HG03060 (cell line): Measurements from ENCODE around the gene MAPKAPK3.
A peak's percentile ranks its signal among the peaks of the same experiment; 100 is the strongest.

Experiments used
- ATAC-seq: cut with Tn5 transposase; IDR thresholded peaks from one replicate; pipeline ENCODE4 v1.9.1; 2021; ENCODE audit warnings: low read depth, moderate number of reproducible peaks; ENCODE audit not compliant: unreplicated experiment

Gene MAPKAPK3

DNA sequence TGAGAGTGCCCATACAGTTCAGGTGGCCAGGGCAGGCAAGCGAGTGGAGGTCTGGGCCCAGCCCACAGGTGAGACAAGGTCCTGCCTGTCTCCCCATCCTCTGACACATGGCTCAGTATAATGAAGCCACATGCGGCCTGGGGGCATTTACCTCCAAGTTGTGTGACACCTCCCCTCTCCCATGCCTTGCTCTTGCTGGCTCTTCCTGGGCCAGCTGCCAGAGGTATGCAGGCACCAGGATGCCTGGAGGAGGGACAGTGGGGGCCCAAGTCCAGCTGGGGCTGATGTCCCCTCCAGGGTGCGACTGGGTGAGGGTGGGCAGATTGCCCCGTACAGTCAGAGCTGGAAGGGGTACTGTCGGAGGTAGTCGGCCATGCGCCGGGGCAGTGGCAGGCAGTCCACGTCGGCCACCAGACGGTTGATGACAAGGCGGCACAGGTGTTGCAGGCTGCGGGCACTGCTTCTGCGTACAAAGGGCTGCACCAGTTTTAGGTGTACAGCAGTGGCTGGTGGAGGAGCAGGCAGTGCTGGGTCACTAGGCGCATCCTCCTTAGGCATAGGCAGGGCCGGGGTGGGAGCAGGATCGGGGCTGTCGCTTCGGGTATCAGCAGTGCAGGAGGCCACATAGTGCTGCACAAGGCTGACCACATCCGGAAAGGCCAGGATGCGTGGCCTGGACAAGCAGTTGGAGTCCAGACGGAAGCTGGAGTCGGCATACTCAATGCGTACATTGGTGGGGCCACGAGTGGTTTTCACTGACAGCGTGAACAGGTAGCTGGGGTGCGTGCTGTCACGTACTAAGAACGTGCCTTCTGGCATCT lies 9.5 kb upstream of the MAPKAPK3 start:
- ATAC-seq, result no peak

DNA sequence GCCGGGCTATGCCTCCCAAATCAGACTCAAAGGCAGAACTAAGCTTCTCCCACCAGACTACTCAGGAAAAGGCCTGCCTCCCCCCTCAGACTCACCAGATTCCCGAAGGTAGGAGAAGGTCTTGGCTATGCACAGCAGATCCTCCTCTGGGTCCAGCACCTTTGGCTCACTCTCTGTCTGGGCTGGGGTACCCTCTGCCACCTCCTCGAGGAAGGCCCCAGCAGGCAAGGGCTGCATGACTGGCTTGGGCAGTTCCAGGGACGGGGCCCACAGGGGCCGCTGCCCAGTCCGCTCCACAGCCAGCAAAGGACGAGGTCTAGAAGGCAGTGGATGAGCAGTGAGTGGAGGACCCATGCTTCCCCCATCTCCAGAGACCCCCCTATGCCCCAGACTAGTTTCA lies 8.7 kb upstream of the MAPKAPK3 start:
- ATAC-seq, result no peak

DNA sequence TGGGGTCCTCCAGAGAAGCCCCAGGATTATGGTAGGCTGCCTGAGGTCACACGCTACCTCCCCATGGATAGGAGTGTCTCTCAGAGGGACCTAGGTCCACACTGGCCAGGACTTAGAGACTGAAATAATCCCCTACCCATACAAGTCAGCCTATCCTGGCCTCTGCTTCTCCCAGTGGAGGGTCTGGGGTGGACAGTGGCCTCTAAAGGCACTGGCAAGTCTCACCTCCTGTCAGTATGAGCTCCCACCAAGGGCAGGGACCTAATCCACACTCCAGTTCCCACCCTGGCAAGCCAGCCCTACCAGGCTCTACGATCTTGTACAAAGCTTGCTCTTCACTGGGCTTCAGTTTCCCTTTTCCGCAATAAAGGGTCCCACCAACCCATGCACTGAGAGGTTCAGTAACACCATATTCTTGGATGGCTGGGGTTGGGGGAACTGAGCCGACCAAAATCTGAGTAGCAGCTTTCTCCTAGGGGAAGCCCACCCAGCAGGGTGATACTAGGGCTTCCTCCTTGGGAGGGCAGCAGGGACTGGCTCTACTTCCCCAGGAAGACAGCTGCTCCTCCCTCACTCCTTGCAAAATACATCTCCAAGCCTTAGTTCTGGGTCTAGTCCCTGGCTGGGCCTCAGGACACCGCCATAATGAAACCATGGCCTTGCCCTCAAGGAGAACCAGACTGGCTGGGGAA lies 7.7 kb upstream of the MAPKAPK3 start:
- no peak for ATAC-seq

DNA sequence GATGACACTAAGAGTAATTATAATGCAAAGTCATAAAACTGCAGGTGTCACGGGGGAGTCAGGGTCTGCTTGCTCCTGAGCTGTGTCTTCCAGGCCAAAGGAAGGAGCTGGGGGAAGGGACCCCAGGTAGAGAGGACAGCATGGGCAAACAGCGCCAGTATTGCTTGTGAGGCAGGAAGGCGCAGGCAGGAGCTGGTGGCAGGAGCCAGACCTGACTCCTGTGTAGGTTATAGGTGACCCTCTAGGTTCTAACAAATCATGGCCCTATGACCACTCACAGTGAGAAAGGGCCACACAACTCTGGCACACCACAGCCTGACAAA lies 7.2 kb upstream of the MAPKAPK3 start:
- no peak for ATAC-seq

DNA sequence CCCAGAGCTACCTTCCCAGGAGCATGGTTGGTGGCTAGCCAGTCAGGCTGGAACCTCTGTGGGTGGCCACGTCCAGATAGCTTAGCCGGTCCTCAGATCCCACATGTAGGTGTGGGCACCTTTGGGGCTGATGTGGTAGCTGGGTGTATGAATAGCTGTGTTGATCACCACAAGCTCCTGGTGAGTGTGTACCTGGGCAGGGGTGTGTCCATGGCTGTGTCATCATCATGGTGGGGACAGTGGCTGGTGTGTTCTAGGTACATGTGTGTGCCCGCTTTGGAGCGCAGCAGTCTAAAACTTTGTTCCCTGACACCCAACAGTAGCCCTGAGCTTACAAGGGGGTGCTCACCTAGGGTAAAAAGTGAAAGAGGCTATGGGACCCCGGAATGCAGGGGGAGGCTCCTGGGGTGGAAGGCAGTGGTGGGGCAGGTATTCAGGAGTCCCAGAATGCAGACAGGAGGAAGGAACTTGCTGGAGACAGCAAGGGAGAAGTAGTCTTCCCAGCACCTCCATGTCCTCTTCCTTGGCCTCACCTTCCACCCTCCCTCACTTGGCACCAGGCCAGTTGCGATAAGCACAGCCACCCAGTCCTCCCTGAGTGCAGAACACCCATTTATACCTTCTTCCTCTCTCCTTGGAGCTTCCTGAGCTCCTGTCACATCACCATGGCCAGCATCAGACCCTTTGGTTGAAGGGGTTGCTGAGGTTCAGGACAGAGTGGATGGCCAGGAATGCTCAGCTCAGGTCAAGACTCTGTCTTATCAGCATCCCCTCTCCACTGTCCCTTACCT lies 6.6 kb upstream of the MAPKAPK3 start:
- no peak for ATAC-seq

DNA sequence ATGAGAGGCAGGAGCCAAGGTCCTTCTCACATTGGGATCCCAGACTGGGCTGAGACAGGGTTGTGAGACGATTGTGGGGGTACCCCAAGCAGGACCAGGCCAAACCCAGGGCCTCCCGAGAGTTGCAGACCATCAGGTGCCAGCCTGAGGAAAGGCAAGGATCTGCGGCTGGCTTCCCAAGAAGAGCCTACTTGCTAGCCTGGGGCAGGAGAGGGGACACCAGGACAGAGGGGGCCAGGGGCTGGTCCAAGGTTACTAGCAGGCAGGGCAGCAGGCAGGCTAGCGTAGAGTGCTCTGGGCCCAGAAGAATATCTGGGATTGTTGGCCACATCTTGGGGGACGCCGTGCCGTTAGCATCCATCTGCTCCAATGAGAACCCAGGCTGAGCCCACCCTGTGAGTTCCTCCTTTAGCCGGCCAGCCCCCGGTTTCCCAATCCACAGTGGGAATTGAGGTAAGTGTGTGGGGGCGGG lies 5.9 kb upstream of the MAPKAPK3 start:
- ATAC-seq, result no peak

DNA sequence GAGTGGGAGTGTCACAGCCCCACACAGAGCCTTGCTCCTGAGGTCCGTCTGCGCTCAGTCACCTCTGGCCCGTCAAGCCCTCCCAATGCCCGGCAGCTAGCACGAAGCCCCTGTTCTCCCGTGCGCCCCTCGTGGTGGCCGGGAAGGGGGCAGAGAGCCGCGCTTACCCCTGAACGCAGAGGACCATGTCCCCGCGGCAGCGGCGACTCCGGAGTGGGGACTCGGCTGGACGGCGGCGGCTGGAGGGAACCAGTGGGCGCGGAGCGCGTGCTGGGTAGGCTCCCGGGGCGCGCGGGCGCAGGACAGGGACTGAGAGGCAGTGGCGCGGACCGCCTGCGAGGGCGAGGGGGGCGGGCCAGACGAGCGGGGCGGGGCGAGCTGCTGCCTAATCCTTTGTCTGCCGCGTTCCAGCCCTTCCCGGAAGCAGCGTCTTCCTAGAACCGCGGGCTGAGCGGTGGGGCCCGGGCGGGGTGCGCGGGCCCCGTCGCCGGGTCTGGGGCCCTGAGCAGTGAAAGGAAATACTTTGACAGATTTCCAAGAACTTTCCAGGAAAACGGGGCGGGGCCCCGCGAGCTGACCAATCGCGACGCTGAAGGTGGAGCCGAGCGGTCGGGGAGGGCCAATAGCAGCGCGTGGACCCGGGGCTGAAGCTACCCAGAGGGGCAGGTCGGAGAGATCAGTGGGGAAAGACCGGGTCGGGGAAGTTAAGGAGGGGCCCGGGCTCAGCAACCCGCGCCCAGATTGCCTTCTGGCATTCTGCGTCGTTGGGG lies 5.3 kb upstream of the MAPKAPK3 start, which contains the start of gene CISH:
CISH (minus strand) TSS at position 311 of the 770 bp plus-strand sequence; CDS start at position 187, 124 bp downstream.
- peak; percentile 45 for ATAC-seq

DNA sequence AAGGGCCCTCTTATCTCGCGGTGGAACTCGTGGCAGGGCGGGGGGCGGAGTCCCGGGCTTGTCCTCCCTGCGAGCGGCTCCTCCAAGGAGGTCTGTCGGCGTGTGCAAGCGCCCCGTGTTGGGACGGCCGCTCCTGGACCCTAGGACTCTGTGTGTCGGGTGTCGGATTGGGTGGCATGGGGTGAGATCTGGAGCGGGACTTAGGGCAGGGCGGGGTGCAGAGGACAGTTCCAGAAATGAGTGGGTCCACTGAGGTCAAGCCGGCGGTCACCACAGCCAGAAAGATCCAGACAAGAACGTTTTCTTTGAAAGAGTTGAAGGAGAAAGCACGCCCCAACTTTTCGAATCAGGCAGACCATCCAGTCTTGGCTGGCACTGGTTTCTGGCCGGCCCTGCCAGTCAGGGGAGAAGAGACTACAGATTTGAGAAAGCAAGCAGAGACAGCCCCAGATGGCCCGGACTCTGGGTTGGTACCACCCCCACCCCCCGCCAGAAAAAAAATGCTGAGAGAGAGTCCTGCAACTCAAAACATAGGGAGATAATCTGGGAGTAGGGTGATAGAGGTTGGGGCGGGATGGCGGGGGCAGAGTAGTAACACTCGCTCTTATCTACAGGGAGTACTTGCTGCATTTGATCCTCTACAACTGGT lies 4.6 kb upstream of the MAPKAPK3 start:
- ATAC-seq, result no peak

DNA sequence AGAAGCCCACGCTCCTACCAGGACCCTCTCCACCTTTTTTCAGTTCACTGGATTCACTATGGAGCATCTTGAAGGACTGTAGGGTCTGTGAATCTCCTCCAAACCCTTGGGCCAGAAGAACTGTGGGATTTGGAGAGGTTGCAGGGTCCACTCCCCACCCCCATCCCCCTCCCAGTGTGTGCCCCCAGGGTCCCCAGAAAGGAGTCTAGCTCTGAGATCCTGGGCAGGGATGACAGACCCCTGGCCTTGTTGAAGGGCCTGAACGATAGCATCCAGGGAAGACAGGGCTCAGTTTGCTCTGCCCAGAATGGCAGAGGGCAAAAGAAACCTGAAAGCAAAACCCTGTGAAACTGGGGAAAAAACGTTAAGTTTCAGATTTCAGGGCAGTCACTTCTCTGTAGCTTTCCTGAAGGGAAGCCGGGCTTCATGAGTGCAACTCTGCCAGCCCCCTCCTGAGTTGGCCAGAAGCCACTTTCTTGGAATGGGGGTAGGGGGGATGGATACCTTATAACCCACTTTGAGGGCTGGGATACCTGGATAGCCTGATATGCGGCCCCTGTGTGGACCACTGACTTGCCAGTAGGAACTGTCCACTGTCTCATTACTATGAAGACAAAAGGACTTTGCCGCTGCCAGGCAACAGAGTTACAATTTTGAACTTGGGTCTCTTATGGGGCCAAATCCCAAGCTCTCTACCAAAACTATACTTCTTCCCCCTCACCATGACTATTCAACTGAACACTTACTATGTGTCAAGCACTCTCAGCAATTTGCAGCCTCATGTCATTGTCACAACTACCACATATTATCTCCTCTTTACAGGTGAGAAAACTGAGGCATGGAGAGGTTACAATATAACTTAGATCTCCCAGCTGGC lies 3.7 kb upstream of the MAPKAPK3 start:
- no peak for ATAC-seq

DNA sequence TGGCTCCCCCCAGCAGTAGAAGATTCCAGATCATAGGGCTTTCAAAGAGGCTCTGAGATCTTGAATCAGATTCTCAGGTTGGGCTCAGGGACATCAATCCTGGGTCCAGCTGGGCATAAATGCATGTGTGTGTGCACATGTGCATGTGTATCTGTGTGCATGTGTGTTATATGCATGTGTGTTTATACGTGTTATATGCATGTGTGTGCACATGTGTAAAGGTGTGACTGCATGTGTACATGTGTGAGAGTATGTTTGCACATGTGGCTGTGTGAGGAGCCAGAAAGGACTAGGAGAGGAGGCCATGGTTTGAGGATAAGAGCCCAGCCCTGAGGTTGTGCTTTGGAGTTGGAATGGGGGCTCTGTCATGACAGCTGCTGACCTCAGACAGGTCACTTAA lies 1.8 kb upstream of the MAPKAPK3 start:
- no peak for ATAC-seq

DNA sequence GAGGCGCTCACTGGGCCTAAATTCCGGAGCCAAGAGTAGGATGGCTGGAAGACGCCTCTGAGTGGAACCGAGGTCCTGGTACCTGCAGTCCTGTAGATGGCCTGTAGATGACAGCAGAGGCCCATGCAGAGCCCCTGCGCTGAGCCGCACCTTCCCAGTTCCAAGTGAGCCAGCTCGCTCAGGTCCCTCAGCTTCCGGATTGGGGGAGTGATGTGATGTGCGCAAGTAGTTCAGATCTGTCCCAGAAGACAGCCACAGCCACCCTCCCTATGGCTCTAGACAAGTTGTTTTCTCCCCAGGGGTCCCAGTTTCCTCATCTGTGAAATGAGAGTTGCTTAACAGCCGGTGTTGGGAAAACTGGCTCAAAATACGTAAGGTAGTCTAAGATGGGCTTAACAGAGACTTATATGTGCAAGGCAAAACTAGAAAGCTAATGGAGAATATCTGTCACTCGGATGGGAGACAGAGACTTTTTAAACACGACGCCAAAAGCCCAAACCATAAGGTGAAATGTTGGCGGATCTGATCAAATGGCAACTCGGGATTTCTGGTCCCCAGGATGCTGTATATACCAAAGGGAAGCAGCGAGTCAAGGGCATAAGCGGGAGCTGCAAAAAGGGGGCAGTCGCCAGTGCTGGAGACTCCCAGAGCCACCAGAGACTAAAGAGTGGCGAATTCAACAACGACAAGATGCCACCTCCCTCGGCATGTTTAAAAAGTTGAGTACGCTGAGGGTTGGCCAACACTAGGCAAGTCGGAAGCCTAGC lies 765 bp upstream of the MAPKAPK3 start:
- ATAC-seq, result no peak

DNA sequence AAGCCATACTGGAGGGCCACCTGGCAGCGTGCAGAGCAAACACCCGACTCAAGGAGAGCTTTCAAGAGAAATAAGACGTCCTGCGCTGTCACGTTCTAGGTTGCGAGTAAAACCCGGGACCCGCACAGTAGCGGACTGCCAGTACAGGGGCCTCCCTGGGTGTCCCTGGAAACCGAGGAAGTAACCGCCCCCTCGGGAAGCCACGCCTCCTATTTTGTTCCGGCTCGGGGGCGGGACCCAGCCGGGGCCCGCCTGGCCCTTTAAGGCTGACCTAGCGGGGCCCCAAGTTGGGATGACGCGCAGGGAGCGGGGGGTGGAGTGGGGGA lies 218 bp upstream of the MAPKAPK3 start:
- peak; percentile 63 for ATAC-seq

DNA sequence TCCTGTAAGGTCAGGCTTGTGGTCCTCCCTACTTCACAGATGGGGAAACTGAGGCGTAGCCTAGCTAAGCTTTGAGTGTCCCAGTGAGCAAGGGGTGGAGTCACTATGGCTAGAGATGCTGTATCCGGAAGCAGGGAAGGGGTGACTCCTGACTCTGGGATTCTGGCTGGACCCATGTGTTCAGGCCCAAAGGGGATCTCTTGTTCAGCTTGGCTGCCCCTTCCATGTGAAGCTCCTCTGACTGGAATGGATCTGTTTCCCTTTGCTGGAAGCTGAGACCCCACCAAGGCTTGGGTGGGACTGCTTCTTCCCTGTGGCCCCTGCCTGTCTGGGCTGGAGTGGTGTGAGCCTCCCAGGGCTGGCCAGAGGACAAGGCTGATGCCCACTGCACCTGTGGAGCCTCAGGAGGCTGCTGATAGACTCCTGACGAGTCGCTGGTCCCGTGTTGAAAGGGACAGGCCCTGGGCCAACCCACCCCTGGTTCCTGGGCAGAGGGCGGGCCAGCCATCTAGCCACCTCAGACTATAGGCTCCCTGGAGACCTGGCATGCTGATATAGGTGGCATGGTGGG lies 1.0 kb downstream of the MAPKAPK3 start:
- ATAC-seq, result no peak

DNA sequence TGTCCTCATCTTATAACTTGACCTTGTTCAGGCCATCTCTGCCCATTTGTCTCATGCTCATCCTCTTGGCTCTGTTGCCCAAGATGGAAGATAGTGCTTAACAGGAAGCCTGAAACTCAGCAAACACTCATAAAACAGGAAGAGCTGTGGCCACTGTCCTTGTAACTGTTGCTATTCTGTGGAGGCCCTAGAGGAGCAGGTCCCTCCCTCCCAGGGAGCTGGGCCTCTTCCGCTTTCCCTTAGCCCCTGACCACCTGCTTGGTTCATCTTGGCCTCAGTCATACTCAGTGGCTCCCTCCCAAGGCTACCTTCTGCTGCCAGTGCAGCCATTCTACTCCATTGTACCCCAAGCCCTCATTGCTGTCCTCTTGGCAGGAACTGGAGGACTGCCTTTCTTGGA lies 3.5 kb downstream of the MAPKAPK3 start:
- no peak for ATAC-seq

DNA sequence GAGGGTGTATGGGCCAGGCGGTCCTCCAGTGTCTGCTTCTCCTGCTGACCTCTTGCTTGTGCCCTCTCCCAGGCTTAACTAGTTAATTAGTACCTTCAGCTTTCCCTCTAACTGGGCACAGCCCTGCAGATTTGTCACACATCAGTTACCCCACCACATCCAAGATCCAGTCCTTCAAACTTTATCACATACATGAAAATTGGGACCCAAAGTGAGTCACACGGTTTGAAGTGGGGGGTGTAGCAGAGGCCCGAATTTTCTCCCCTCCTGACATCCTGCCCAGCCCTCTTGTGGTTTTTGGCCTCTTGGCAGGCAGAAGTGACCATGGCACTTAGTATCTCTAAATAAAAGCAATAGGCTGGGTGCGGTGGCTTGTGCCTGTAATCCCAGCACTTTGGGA lies 3.9 kb downstream of the MAPKAPK3 start:
- no peak for ATAC-seq

DNA sequence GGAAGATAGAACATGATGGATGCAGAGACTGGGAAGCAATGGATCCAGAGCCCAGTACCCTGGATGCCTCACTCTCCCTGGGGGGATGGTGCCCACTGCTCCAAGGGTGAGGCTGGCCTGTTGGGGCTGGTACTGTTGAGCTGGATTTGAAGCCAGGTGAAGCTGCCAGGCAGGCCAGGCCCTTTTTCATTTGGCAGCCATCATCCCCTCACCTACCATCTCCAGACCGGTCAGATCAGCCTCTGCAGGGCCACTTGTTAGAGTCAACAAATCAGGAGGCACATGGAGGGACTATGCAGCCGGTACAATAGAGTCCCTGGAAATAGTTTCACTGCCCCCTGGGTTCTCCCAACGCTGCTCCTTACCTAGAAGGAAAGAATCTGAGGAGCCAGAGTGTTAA lies 5.9 kb downstream of the MAPKAPK3 start:
- ATAC-seq, result no peak

DNA sequence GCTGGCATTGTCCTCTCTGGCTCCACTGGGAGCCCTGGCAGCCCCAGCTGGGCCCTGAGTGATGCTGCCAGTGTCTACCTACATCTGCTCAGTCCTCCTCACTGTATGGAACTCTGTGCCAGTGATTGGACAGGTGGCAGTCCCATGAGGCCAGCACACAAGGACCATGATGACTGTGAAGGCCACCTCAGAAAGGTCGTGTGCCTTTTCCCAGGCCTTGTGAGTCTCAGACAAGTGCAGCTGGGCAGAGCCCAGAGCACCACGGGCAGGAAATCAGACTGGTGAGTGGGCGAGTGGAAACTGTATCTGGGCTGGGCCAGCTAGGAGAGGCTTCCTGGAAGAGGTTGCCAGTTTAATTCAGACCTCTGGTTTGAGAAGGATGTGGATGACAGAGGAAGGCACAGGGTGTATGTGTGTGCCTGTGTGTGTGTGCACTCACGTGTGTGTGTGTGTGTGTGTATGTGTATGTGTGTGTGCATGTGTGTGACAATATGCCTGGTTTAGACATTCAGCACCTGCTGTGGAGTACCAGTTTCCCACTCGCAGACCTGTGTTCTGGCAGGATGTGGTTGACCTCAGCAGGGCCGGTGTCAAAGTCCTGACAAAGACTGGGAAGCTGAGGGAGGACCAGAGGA lies 7.0 kb downstream of the MAPKAPK3 start:
- ATAC-seq, result no peak

DNA sequence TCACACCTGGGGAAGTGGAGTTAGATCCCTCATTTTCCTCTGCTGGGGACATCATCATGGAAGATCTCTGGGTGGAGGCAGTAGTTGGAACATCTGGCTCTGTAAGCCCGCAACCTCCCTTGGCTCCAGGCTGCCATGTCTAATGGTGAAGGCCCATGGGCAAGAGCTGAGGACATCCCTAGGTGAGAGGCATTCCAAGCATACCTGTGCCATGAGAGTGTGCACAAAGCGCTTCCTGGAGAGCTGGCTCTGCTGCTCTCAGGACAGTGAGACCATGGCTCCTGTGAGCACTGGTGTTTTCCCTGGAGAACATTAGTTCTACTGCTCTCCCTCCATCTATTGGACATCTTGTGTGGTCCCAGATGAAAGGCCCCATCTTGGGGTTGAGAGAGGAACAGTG lies 7.7 kb downstream of the MAPKAPK3 start:
- ATAC-seq, result no peak
